Neural progenitor cell (in vitro differentiated cells): ENCODE data around the gene PRKRIP1. TPM values are rescaled to one million over a fixed set of nuclear protein-coding genes. Genes with fewer than 3 reads are reported as not detected.

Source experiments
- DNase-seq: peaks from one replicate; pipeline ENCODE4 v3.0.0-alpha.2; 2016; ENCODE audit warnings: low spot score
- H2AFZ ChIP-seq: fragments of 200-600 bp; sonication (generic); replicated peaks from 2 replicates; pipeline ENCODE4 v1.6.1; 2016; ENCODE audit warnings: antibody characterized with exemption
- H3F3A ChIP-seq: fragments of 200-600 bp; sonication (generic); 2 replicates; pipeline ENCODE4 v1.6.1; 2016; ENCODE audit warnings: antibody characterized with exemption, low read depth
- H3K27ac ChIP-seq: fragments of 200-600 bp; sonication (generic); 2 replicates; pipeline ENCODE4 v1.5.1; 2016; ENCODE audit warnings: mild to moderate bottlenecking
- H3K27me3 ChIP-seq: fragments of 200-600 bp; sonication (generic); 2 replicates; pipeline ENCODE4 v1.6.1; 2016; ENCODE audit warnings: mild to moderate bottlenecking, moderate library complexity
- H3K36me3 ChIP-seq: fragments of 200-600 bp; sonication (generic); 2 replicates; pipeline ENCODE4 v1.5.1; 2016
- H3K4me1 ChIP-seq: fragments of 200-600 bp; sonication (generic); 2 replicates; pipeline ENCODE4 v1.6.1; 2016; ENCODE audit warnings: mixed run types
- H3K4me2 ChIP-seq: fragments of 200-600 bp; sonication (generic); 2 replicates; pipeline ENCODE4 v1.6.1; 2016
- H3K4me3 ChIP-seq: fragments of 200-600 bp; sonication (generic); 2 replicates; pipeline ENCODE4 v1.5.1; 2016
- H3K79me2 ChIP-seq: fragments of 200-600 bp; sonication (generic); 2 replicates; pipeline ENCODE4 v1.6.1; 2016; ENCODE audit warnings: low read depth
- H3K9ac ChIP-seq: fragments of 200-600 bp; sonication (generic); 2 replicates; pipeline ENCODE4 v1.6.1; 2016
- H3K9me3 ChIP-seq: fragments of 200-600 bp; sonication (generic); 2 replicates; pipeline ENCODE4 v1.5.1; 2016; ENCODE audit warnings: low read depth
- H4K20me1 ChIP-seq: fragments of 200-600 bp; sonication (generic); 2 replicates; pipeline ENCODE4 v1.6.1; 2016; ENCODE audit warnings: low read depth
- H3K27ac Mint-ChIP-seq: 3 replicates; pipeline ENCODE4 v1.8.0; 2021; ENCODE audit warnings: mixed read lengths
- H3K27me3 Mint-ChIP-seq: 2 replicates; pipeline ENCODE4 v1.8.0; 2022; ENCODE audit warnings: low read depth, mild to moderate bottlenecking, inconsistent platforms, moderate library complexity, mixed read lengths; ENCODE audit not compliant: insufficient read depth
- H3K36me3 Mint-ChIP-seq: 3 replicates; pipeline ENCODE4 v1.8.0; 2021; ENCODE audit warnings: mixed read lengths
- H3K4me1 Mint-ChIP-seq: 3 replicates; pipeline ENCODE4 v1.8.0; 2021; ENCODE audit warnings: mixed read lengths
- H3K4me3 Mint-ChIP-seq: 3 replicates; pipeline ENCODE4 v1.8.0; 2021; ENCODE audit warnings: mild to moderate bottlenecking, moderate library complexity, mixed read lengths
- H3K9me3 Mint-ChIP-seq: 3 replicates; pipeline ENCODE4 v1.8.0; 2020; ENCODE audit warnings: mixed read lengths
- EZH2 ChIP-seq: fragments of 200-600 bp; sonication (generic); IDR thresholded peaks from 2 replicates; pipeline ENCODE4 v1.6.1; 2017; ENCODE audit warnings: antibody characterized with exemption, mild to moderate bottlenecking, moderate library complexity
- EZH2phosphoT487 ChIP-seq: fragments of 200-600 bp; sonication (generic); IDR thresholded peaks from 2 replicates; pipeline ENCODE4 v1.6.1; 2017; ENCODE audit warnings: antibody characterized with exemption
- total RNA-seq: library from RNA; depleted of rRNA; stranded (reverse); fragments of >200 nt; gene quantifications from 2 replicates; pipeline ENCODE4 v1.2.3, GENCODE V29; 2015; ENCODE audit warnings: low replicate concordance
- TF ChIP-seq, protein P1 (sequence below): fragments of 200-600 bp; sonication (generic); IDR thresholded peaks from 2 replicates; pipeline ENCODE4 v1.5.1; 2017; ENCODE audit warnings: antibody characterized with exemption, mild to moderate bottlenecking

Gene PRKRIP1
- total RNA-seq, 1 donor from 2014 or later: 29.1 TPM

DNA sequence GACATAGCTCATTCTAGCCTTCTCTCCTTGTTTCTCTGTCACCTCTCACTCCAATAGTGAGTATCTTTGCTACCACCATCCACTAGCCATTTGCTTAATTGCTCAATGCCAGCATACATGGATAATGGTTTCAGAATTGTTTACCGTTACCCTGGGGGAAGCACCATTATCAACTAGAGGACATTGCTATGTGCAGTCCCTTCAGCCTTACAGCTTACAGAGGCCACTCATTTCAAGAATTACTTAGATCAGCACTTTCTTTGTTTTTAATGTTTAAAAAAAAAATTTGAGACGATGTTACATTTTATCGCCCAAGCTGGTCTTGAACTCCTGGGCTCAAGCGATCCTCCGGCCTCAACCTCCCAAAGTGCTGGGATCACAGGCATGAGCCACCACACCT lies 22.4 kb downstream of the PRKRIP1 start:
- Histone ChIP-seq H3K27me3 (no peaks in the 10 kb centered on the region), H2AFZ (no peak overlapping the region), H4K20me1 (peaks cover 13% of the 10 kb centered on the region), H3K9me3 (no peaks in the 10 kb centered on the region), H3F3A (no peaks in the 10 kb centered on the region), H3K4me1 (no peaks in the 10 kb centered on the region), H3K27ac (no peak overlapping the region), H3K4me3 (no peak overlapping the region), H3K36me3 (no peaks in the 10 kb centered on the region), H3K9ac (no peak overlapping the region), H3K4me2 (no peak overlapping the region), H3K79me2 (no peaks in the 10 kb centered on the region)
- H3K27me3 Mint-ChIP-seq: peaks cover 8% of the 10 kb centered on the region
- no peaks in the 10 kb centered on the region for H3K4me1 Mint-ChIP-seq
- peaks cover 34% of the 10 kb centered on the region for H3K36me3 Mint-ChIP-seq
- H3K27ac Mint-ChIP-seq: no peak overlapping the region
- no peak for TF ChIP-seq EZH2phosphoT487
- TF ChIP-seq, protein P1, sequence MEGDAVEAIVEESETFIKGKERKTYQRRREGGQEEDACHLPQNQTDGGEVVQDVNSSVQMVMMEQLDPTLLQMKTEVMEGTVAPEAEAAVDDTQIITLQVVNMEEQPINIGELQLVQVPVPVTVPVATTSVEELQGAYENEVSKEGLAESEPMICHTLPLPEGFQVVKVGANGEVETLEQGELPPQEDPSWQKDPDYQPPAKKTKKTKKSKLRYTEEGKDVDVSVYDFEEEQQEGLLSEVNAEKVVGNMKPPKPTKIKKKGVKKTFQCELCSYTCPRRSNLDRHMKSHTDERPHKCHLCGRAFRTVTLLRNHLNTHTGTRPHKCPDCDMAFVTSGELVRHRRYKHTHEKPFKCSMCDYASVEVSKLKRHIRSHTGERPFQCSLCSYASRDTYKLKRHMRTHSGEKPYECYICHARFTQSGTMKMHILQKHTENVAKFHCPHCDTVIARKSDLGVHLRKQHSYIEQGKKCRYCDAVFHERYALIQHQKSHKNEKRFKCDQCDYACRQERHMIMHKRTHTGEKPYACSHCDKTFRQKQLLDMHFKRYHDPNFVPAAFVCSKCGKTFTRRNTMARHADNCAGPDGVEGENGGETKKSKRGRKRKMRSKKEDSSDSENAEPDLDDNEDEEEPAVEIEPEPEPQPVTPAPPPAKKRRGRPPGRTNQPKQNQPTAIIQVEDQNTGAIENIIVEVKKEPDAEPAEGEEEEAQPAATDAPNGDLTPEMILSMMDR: no peak
- no peak for TF ChIP-seq EZH2
- no peak overlapping the region for H3K4me3 Mint-ChIP-seq
- no peaks in the 10 kb centered on the region for H3K9me3 Mint-ChIP-seq
- DNase-seq: no peak

GRCh38 chr7:102421706-102422240 lies 25.6 kb downstream of the PRKRIP1 start:
- Mint-ChIP-seq H3K4me3 (no peak overlapping the region), H3K27ac (no peak overlapping the region), H3K4me1 (peaks cover 16% of the 10 kb centered on the region), H3K27me3 (peaks cover 7% of the 10 kb centered on the region), H3K9me3 (no peaks in the 10 kb centered on the region), H3K36me3 (peaks cover 29% of the 10 kb centered on the region)
- Histone ChIP-seq H2AFZ (no peak overlapping the region), H3K27ac (no peak overlapping the region), H3K79me2 (no peaks in the 10 kb centered on the region), H3K4me3 (no peak overlapping the region), H3K4me1 (no peaks in the 10 kb centered on the region), H3K9me3 (no peaks in the 10 kb centered on the region), H3F3A (no peaks in the 10 kb centered on the region), H3K36me3 (no peaks in the 10 kb centered on the region), H4K20me1 (peaks cover 14% of the 10 kb centered on the region), H3K9ac (no peak overlapping the region), H3K4me2 (no peak overlapping the region), H3K27me3 (no peaks in the 10 kb centered on the region)
- DNase-seq: no peak
- TF ChIP-seq EZH2phosphoT487 (no peak), EZH2 (no peak)
- TF ChIP-seq, protein P1: no peak

DNA sequence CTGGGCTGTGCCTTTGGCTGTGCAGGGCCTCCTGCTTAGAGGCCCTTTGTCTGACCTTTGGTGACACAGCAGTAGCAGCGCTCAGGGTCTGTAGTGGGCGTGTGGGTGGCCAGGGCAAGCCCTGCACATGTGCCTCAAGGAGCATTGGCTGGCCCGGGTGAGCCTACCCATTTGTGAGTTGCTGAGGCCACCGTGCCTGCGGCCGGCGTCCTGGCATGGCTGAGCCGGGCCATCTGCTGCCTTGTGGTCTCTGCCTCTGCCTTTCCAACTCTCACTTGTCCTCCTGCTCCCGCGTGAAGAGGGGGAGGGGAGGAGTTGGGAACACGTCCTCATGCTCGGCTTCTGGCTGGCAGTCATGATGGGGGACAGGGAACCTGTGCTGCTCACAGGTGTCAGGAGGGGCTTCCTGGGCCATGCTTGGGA lies 28.0 kb downstream of the PRKRIP1 start:
- Mint-ChIP-seq H3K27me3 (peaks cover 5% of the 10 kb centered on the region), H3K4me3 (no peak overlapping the region), H3K27ac (no peak overlapping the region), H3K4me1 (peaks cover 16% of the 10 kb centered on the region), H3K36me3 (peaks cover 28% of the 10 kb centered on the region), H3K9me3 (no peaks in the 10 kb centered on the region)
- Histone ChIP-seq H3K9me3 (no peaks in the 10 kb centered on the region), H3K4me2 (no peak overlapping the region), H3K9ac (no peak overlapping the region), H3K4me1 (no peaks in the 10 kb centered on the region), H3K27ac (no peak overlapping the region), H3F3A (no peaks in the 10 kb centered on the region), H3K79me2 (no peaks in the 10 kb centered on the region), H2AFZ (no peak overlapping the region), H3K27me3 (no peaks in the 10 kb centered on the region), H3K36me3 (no peaks in the 10 kb centered on the region), H4K20me1 (peaks cover 14% of the 10 kb centered on the region), H3K4me3 (no peak overlapping the region)
- TF ChIP-seq, protein P1: no peak
- DNase-seq: no peak
